NCI-H526 treated with DMSO at 0.1 percent for 48 hours (cell line): Measurements from ENCODE around the gene CCDC92.
A peak's percentile ranks its signal among the peaks of the same experiment; 100 is the strongest.
"Not testable (repeated sequence)": the region's sequence is repeated elsewhere in the genome, so short reads cannot be mapped to it uniquely, and the experiment has no call there.

Experiments
- DNase-seq: peaks from one replicate; lab custom pipeline; 2025; lab: John Stamatoyannopoulos, UW

CCDC92 gene

DNA sequence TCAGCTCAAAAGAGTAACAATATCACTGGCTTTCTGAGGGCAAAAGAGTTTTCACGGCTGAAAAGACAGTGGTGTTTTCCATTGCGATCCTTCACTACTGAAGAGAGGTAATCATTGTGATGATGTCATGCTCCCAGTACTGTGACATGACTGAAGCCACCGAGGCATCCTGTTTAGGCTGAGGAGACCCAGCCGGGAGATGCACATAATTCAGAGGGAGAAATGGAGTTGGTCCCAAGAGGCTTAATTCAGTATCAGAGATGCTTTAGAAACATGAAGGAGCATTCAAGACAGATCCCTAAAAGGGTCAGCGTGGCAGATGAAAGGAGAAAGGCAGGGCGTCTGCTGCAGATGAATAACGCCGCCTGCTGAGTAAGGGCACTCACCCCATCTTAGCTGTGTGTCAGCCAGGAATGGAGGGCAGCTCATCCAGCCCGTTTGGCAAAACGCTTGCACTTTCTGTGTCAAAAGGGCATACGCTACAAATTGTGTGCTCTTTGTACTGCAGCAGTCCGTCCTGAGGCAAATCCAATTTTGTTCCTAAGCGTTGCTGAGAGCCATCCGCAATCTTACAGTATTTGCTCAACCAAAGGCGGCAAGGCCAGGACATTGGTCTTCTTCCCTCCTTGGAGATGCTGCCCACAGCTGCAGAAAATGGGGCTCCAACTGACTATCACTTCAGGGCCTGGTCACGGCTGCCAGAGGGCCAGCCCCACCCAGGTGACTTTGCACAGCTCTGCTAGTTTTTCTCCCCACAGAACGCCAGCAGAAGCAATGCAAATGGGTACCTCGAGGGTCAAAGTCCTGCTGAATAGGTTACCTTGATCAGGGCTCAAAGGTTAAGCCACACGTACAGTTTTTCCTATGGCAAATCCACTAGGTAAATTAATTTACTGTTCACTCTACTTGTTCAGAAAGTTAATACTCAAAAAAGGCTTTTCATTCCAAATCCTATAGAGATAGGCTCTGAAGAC, 23.5 kb downstream of the CCDC92 start:
- peak; percentile 50 for DNase-seq

DNA sequence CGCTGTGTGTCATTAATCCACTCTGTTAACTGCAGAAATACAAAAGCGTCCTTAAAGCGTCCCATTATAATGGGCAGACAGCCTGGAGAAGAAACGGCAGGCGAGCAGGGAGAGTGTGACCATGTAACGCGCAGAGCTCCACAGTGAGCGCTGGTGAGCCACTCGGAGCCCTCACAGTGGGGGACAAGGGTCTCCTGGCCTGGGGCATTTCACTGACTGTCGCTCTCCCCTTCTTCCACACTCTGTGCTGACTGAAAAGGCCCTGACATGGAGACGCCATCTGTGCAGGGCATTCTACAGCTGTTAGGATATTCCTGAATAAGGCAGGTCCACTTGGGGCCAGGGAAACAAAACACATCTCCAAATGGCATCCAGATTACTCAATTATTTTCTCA, 24.2 kb downstream of the CCDC92 start:
- DNase-seq: peak; percentile 41

DNA sequence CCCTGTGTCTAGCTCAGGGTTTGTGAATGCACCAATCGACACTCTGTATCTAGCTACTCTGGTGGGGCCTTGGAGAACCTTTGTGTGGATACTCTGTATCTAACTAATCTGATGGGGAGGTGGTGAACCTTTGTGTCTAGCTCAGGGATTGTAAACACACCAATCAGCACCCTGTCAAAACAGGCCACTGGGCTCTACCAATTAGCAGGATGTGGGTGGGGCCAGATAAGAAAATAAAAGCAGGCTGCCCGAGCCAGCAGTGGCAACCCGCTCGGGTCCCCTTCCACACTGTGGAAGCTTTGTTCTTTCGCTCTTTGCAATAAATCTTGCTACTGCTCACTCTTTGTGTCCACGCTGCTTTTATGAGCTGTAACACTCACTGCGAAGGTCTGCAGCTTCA, 25.1 kb downstream of the CCDC92 start:
- DNase-seq: not testable (repeated sequence)

DNA sequence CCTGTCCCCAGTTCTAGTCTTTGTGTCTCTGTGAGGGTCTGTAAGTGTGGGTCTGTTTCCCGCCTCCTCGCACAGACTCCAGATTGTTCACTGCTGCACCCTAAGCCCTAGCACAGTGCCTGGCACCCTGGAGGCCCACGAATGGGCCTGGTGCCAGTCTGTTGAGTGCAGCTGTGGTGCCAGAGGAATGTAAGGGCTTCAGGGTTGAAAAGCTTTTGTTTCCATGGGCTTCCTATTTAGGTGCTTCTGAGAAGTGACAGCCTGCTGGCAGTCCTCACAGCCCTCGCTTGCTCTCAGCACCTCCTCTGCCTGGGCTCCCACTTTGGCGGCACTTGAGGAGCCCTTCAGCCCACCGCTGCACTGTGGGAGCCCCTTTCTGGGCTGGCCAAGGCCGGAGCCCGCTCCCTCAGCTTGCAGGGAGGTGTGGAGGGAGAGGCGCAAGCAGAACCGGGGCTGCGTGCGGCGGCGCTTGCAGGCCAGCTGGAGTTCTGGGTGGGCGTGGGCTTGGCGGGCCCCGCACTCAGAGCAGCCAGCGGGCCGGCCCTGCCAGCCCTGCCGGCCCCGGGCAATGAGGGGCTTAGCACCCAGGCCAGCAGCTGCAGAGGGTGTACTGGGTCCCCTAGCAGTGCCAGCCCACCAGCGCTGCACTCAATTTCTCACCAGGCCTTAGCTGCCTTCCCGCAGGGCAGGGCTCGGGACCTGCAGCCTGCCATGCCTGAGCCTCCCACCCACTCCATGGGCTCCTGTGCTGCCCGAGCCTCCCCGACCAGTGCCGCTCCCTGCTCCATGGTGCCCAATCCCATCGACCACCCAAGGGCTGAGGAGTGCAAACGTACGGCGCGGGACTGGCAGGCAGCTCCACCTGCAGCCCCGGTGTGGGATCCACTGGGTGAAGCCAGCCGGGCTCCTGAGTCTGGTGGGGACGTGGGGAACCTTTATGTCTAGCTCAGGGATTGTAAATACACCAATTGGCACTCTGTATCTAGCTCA, 25.8 kb downstream of the CCDC92 start:
- not testable (repeated sequence) for DNase-seq

DNA sequence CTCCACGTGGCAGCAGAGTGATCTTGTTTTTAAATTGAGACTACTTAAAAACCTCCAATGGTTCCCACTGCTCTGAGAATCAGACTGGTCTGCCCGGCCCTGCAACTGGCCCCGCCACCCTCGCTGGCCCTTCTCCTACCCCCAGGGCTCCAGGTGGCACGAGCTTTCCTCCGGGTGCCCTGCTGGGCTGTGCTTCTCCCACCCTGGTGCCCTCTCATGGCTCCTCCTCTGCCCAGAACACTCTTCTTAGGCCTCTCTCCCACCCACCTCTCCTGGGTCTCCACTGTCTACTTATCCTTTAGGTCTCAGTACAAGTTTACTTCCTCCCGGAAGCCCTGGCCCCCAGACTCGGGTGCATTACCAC, 26.5 kb downstream of the CCDC92 start:
- DNase-seq: no peak

DNA sequence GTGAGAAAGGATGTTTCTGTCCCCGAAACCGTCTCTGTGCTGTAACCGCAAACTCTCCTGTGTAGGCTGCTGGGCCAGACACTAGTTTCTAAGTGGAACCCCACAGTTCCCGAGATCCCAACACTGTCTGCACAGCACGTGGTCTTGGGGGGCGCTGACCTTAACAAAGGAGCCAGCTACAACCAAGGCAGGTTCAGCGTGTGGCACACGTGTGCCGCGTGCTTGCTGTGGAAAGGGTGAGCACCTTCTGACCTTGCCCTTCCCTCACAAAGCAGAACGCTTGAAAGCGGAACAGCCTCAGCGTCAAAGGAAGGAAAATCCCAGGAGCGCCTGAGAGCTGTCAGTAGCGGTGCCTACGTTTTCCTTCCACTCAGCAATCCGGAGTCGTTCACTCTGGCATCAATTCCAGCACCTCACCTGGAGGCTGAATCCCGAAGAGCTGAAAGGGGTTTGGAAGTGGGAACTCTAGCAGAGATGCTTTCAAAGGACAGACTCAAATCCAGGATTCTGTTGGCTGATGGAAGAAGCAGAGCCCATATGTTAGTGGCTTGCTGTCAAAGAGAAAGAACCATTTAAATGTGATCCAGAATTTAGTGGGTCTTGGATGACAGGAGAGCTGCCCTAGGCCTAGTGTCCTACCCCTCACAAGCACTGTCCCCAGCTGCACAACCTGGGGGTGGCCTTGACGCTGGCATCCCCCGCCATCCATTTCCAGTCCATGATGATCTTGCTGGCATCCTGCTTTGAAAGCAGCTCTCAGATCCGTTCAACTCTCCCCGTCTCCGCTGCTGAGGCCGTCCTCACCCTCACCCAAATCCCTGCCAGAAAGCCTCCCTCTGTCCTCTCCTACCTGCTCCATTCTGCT, 27.1 kb downstream of the CCDC92 start:
- DNase-seq: no peak

DNA sequence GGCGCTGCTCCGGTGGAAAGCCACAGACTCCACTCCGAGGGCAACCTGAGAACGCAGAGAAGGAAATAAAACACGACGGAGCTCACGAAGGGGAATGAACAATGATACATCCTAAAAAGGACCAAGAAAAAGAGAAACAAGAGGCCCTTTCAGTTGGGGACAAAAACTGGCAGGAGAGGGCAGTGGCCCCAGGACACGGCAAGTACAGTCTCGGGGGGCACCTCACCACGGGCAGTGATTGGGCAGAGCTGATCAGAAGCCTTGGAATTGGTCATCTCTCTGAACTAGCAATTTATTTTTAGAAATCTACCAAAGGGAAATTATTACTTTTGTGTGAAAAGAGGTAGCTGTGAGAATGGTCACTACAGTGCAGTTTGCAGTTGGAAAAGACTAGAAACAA, 27.9 kb downstream of the CCDC92 start:
- DNase-seq: no peak

DNA sequence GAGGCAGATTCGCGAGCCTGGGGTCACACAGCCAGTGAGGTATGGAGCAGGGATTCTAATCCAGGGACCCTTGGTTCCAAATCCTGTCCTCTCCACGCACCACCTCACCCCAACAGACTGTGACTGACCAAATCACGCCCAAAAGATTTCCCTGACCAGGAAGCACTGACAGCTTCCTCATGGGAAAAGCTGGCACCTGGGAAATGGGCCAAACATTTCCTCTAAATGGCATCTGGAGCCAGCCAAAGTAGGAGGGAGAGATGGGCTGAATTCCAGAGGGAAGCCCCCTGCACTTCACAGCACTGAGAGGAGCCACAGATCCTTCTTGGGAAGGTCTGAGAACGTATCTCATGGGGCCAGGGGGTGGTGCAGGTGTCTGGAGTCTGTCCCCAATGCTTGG, 28.8 kb downstream of the CCDC92 start:
- no peak for DNase-seq

DNA sequence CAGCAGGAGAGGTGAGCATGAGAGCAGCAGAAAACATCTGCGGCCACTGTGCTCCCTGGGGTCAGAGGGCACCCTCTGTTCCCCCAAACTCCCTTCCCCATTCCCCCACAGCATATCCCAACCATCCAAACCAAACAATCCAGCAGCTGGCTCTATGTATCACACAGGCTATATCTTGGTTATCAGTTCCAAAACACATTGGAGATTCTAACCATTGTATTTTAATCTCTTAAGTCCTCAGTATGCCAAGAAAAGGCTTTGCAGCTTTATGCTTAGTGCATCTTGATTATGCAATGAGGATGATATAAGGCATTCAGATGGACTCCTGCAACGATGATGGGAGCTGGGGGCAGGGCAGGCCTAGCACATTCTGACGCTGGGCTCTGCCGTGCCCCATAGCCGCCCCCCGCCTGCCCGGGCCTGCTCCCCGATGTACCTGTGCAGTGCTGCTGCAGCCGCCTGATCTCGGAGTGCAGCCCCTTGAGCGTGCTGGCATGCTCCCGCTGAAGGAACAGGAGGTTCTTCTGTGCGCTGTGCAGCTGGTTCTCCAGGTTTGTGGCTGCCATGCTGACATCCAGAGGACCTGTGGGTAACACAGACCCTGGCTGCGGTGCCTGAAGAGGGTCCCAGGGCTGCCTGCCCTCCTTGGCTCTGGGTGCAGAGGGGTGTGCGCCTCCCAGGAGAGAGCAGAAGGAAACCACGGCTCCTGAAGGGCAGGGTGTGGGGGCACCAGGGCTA, 29.6 kb downstream of the CCDC92 start:
- no peak for DNase-seq

DNA sequence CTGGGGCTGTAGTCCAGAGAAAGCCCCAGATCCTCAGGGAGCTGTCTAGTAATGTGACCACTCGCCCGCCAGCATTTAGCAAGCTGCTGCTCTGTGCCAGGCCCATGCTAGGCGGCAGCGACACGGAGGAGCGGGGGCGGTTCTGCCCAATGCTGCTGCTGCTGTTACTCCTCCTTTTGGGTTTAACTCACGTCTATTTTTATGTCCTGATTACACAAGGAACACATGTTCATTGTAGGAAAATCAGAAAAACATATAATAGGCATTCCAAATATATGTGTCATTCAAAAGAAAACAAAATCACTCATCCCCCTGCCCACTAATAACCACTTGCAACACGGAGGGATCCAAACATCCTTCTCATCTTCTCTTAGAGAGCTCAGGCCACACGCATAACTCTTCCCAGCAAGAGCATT, 30.4 kb downstream of the CCDC92 start:
- no peak for DNase-seq

DNA sequence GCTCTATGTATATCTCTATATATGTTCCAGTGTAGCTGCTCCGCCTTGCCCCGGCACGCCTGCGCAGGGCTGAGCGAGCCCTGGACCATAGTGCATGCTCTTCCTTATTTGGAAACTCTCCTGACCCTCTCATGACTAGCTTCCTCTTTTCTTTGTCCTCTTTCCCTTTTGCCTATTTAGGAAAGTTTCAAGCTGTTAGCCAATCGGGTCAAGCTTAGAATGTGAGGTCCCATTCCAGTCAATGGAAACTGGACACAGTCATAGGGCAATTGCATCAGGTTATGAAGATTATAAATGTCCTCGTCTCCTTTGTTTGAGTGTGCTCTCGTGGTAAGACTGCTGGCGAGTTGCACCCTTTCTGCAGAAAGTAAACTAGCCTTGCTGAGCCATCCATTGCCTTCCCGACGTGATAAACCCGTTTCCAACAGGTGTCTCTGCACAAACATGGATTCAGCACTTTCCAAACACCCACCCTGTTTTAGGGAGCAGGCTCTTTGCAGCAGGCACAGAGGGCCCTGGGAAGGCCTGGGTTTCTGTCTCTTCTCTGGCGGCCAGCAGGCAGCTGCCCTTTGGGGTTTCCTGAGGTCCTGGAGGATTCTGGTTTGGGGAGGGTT, 30.9 kb downstream of the CCDC92 start:
- no peak for DNase-seq

DNA sequence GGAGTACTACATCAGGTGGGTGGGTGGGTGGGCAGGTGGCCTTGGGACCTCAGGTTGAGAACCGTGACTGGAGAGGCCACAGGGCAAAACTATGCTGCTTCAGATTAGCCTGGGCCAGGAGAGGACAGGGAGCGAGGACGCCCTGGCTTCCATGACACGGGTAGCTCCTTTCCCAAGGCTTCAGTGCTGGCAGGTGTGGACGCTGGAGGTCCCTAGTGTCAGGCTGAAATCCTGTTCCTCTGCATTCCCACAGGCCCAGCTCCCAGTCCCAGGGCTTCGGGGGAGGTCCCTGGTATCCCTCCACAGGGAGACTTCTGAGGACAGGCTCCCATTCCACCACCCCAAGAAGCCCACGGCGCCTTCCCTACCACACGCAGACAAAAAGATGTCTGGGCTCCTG, 31.6 kb downstream of the CCDC92 start:
- no peak for DNase-seq

DNA sequence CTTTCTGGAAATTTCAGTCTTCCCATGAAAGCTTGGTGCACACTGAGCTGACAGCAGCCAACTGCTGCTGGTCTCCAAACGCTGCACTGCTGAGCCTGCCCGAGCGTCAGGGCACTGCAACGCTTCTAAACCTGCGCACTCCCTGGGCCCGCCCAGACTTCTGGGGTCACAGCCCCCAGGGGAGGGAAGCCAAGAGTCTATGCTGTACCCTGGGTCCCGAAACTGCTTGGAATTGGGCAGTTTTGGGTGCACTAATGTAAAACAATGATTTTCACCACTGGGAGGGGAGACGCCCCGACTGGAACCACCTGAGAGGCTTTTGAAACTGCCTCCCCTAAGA, 32.0 kb downstream of the CCDC92 start:
- no peak for DNase-seq

DNA sequence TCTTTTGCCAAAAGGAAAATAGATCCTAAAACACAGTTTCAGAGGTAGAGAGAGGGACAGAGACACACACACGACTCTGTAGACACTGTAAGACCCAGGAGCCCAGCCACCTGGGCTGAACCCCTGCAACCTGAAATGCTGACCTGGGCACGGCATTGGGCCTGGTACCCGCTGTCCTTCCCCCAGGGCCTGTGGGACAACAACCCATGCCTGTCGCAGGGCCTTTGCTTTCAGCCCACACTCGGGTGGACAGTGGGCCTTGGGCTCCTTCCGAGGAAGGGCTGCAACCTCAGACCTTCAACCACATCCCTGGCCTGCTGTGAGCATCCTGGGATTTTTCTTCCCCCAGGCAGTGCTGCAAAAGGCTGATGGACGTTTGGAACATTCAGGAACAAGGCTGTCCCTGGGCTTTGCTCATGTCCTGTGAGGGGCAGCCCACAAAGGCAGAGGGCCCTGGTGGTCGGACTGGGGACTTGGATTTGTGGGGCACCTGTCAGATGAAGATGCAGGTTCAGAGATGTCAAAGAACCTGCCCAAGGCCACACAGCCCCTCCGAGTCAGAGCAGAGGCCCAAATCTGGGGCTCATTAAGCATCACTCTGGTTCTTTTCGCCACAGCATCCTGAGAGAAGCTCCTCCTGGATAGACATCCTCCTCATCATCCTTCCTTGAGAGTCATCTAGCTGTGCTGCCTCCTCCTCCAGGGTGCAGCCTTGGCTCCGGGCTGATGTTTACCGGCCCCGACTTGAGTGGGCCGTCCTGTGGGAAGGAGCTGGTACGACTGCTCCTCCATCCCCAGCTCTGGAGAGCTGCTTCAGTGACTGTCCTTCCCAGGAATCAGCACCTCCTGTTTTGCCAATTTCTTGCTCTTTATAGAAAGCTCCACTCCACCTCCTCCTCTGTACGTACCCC, 32.7 kb downstream of the CCDC92 start:
- DNase-seq: no peak

DNA sequence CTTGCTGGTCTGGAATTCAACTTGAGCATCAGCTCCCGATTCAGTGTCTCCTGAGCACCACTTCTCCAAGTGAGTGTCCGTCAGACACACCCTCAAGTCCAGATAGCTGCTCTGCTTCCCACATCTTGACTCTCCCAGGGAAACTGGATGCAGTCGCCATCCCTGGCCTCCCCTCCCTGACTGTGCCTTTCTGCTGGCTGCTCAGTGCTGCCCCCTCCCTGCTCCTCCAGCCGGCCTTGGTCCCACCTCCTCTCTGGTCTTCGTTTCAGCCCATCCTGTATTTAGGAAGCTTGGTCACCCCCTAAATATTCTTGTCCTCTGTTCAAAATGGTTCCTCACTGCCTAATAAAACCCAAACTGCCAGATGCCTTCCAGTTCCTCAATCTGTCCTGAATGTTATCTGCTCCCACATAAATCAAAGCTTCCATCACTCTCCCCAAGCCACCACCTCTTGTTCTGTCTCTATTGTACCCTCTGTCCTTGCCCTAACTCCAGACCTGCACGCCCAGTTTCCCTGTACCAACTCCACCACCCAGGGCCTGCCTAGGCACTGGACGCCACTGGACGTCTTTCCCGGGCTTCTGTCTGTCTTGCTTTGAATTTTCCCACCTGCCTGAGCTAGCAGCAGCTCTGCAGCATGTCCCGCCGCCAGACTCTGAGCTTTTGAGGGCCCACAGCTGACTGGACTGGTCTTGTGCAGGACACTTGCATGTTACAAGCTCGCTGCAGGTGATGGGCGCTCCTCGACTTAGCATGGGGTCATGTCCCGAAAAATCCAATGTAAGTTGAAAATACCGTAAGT, 33.8 kb downstream of the CCDC92 start:
- no peak for DNase-seq

DNA sequence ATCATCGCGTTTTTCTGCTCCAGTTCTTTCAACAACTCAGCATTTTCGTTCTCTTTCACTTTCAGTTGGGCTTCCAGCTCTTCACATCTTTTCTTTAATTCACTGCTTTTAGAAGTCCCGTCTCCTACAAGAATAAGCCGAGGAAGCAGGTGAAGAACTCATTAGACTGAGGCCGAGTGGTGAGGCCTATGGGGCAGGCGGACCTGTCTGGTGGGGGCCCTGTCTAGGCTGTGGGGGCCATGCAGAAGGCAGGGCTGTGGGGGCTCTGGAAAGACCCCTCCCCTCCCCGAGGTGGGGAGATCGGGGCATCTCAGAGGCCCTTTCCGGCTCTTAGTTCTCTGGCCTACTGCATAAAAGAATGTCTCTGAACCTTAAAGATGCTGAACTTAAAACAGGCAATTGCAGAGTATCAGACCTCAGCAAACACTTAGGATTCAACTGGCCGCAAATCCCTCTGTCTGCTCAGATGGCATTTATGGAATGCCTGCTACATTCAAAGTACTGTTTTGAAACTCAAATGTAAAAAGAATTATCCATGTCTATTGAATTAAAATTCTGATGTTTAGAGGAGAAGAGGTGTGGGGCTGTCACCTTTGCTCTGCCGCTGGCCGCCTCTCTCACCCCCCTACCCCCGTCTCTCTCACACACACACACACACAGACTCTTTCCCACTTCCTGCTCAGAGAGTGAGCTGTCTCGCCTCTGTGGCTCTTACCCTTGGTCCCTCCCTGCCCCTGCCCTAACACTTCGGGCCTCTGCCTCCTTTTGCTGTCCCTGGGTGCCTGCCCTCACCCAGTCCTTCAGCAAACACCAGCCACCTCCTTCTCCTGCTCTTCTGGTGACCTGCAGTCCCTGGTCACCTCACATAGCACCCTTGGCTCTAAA, 34.7 kb downstream of the CCDC92 start:
- no peak for DNase-seq

DNA sequence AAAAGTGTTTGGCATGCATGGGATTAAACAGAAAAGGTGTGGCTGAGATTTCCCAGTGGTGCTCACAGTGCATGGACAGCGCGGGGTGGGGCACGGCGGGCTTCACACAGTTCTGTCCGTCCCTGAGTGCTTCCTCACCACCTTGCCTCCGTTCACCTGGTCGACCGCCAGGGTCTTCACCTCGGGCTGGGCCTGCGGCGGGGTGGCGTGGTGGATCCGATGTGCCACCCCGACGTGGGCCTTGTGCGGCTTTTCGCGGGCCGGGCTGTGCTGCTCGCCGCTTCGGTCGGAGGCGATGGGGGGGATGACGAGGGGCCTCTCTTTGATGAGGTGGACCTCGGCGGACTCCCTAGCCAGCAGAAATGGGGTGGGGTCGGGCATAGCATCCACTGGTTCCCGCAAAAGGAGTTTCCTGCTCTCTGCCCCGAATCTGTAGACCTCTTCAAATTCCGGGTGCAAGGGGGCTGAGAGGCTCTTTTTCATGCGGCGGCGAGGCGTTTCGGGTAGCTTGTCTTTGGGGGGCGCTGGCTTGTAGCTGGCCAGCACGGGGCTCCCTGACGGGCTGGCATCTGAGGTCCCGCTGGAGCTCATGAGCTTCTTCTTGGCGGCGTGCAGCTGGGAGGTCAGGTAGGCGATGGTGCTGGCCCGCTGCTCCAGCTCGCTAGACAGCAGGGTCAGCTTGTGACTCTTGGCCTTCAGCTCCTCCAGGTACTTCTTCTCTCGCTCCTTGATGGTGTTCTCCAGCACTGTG, 35.5 kb downstream of the CCDC92 start:
- no peak for DNase-seq
